ENCODE measurements around the gene NOL9.

GRCh38 chr1:6544831-6545230 lies 9.5 kb downstream of the NOL9 start:
- TF ChIP-seq CTCF (IDR thresholded peaks at IDR 0.05) (no peak), POLR2A (IDR thresholded peaks at IDR 0.05) (no peak)
